Erythroblast (primary cell): Measurements from ENCODE around the gene CD80.
A peak's percentile ranks its signal among the peaks of the same experiment; 100 is the strongest.
"Not testable (repeated sequence)": the region's sequence is repeated elsewhere in the genome, so short reads cannot be mapped to it uniquely, and the experiment has no call there.

Source experiments
- DNase-seq, 2 experiments: peaks; one replicate each; lab custom pipeline; 2025; lab: John Stamatoyannopoulos, UW
- GATA1 ChIP-seq: IDR thresholded peaks from 2 replicates; pipeline ENCODE4 v1.6.1; 2011; ENCODE audit warnings: low read depth, mild to moderate bottlenecking, control low read depth, low read length, moderate library complexity
- POLR2A ChIP-seq: IDR thresholded peaks from 2 replicates; pipeline ENCODE4 v1.6.1; 2011; ENCODE audit warnings: mild to moderate bottlenecking, low read length

The CD80 gene

DNA sequence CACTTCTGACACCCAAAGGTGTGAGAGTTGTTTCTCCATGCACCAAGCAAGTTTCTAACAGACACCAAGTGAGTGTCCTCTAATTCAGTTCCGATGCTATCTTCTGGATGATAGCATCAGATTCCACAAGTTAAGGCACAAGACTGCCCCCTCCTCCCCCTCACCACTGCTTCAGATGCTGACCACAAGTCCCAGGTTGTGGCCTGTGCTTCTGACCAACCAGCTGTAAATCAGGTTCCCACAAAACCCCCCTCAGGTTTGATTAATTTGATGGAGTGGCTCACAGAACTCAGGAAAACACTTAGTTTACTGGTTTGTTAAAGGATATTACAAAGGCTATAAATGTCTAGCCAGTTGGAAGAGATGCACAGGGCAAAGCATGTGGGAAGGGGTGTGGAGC, 31.3 kb upstream of the CD80 start:
- DNase-seq: no peak
- TF ChIP-seq POLR2A (no peak), GATA1 (no peak)

DNA sequence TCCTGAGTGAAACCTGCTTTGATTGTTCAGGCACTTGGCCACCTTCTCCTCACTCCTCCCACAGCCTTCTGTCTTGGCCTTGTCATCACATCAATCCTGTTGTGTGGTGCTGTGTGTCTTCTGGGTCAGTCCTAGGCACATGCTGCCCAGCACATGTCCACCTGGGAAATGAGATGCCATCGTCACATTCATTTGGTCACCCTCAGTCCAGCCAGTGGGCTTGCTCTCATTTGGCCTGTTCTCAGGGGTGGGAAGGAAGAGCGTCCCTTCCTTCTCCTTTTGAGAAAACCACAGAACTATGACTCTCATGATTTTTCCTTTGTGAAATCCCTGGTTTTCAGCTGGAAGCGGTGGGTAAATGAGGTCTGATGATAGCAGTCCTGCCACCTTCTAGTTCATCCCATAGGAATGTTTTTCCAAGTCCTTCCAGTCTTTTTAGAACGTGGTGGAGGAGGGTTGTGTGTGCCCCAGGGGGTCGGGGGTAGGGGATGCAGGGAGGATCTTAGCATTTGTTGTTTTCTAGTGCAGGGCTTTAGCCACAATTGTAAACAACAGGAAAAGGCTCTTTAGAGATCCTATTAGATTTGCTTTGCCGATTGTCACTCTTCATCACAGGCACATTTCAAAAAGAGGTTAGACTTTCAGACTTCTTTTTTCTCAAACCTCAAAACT, 29.8 kb upstream of the CD80 start:
- no peak for TF ChIP-seq GATA1
- TF ChIP-seq POLR2A: no peak

DNA sequence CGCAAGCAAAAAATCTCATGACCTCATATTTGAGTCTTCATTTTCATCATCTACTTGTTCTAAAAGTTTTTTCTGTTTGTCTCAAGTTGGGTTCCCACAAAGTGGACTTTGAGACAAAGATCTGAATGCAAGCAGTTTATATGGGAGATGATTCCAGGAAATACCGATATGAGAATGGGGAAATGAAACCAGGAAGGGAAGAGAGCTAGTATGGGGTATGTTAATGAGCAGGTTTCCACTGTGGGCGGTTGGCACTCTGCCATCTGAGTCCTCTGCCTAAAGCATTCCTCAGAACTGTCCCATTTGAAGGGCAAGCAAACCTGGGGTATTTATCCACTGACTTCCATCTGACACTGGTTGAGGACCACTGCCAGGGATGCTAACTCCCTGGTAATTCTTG, 28.7 kb upstream of the CD80 start:
- no peak for DNase-seq
- TF ChIP-seq POLR2A (no peak), GATA1 (no peak)

More for the DNA sequence above, 29.8 kb upstream of the CD80 start:
- DNase-seq: no peak

DNA sequence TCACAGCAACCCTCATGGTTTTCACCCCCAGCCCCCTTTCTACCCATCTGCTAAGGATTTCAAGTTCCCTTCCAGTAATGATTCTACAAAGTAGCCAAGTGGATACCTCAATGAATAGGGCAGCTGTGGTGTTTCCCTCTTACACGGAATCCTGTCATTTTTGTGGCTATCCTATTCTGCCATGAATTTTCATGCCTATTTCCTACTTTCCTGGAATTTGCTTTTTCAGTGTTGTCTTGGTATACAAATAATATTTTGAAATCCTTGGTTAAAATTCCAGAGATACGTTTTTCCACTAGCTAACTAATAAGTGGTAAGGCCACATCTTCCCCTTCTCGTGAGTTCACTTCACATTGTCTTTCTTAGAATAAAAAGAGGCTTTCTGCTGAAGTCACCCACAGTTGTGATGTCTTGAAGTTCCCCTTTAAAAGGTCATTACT, 27.3 kb upstream of the CD80 start:
- TF ChIP-seq GATA1 (no peak), POLR2A (no peak)
- DNase-seq: no peak

DNA sequence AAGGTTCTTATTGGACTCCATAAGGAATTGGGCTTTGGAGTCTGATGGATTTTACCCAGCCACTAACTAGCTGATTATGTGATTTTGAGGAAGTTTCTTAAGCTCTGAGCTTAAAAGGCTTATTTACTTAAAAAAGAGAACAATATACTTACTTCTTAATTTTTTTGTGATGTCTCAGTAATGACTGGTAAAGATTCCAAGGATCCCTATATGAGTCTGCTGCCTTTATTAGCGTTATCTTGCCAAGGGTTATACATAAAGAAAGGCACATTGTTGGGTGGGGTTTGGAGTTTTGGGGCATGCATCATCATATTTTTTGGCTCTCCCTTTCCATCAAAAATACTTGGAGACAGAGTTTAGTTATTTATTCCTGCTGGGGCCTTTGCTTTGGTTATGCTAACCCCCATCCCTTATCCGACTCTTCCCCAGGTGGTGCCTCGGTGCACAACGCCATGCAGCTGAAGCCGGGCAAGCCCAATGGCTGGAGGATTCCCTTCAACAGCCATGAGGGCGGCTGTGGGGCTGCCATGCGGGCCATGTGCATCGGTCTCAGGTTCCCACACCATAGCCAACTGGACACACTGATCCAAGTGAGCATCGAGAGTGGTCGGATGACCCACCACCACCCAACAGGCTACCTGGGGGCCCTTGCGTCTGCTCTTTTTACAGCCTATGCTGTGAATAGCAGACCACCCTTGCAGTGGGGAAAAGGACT, 26.6 kb upstream of the CD80 start:
- TF ChIP-seq POLR2A (no peak), GATA1 (no peak)
- no peak for DNase-seq

DNA sequence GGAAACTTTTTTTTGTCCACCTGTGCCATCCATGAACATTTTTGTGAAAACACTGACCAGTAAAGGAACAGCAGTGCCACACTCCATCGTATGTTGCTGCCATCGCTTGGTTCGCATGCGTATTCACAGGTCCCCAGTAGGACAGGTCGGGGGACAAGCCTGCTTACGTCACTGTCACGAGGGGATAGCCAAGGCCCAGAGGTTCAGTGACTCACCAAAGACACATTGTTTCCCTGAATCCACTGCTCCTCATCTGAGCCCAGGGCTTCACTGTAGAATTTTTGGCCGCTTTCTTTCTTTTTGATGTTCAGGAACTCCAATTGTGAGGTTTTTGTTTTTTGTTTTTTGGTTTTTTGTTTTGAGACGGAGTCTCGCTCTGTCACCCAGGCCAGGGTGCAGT, 25.8 kb upstream of the CD80 start:
- TF ChIP-seq GATA1 (no peak), POLR2A (no peak)

DNA sequence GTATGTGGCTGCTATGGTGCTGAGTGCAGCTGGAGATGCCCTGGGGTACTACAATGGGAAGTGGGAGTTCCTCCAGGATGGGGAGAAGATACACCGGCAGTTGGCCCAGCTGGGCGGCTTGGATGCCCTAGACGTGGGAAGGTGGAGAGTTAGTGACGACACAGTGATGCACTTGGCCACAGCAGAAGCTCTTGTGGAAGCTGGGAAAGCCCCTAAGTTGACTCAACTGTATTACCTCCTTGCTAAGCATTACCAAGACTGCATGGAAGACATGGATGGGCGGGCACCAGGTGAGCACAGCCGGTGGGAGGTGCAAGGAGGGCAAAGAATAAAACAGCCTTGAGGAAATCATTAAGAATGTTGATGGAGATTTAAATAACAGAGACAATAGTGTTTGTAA, 22.8 kb upstream of the CD80 start:
- DNase-seq: no peak

More for the DNA sequence above, 25.8 kb upstream of the CD80 start:
- DNase-seq: no peak

DNA sequence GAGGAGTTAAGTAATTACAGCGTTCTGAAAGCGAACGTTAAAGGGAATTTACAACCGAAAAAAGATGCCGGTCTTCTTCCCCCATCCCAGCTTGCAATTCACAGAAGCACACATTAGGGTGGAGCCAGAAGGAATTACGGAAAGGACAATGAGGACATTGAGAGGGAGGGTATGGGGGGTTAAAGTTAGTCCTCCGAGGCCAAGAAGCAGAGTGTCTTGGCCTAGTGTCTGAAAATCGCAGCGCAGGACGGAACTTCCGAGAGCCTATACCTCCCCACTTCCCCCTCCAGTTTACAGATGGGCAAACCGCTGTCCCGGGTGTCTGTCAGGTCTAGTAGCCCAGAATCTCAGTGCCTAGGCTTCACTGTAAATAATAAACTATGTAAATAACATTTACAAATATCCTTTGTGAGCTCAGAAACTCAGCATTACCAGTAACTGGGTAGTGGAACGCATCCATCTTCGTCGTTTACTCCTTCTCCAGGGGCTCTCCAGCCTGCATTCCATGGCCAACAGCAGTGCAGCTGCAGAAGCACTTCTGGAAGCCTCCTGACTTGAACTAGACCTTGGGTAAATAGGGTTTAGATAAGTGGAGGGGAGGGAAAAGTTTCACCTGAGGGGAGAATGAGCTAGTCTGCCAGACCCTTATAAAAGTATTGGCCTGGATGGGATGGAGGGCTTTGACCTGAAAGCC, 20.8 kb upstream of the CD80 start:
- DNase-seq: peak in 1 of 2 experiments; percentile 39
- TF ChIP-seq GATA1 (no peak), POLR2A (no peak)

More for the DNA sequence above, 22.8 kb upstream of the CD80 start:
- no peak for TF ChIP-seq POLR2A
- no peak for TF ChIP-seq GATA1

DNA sequence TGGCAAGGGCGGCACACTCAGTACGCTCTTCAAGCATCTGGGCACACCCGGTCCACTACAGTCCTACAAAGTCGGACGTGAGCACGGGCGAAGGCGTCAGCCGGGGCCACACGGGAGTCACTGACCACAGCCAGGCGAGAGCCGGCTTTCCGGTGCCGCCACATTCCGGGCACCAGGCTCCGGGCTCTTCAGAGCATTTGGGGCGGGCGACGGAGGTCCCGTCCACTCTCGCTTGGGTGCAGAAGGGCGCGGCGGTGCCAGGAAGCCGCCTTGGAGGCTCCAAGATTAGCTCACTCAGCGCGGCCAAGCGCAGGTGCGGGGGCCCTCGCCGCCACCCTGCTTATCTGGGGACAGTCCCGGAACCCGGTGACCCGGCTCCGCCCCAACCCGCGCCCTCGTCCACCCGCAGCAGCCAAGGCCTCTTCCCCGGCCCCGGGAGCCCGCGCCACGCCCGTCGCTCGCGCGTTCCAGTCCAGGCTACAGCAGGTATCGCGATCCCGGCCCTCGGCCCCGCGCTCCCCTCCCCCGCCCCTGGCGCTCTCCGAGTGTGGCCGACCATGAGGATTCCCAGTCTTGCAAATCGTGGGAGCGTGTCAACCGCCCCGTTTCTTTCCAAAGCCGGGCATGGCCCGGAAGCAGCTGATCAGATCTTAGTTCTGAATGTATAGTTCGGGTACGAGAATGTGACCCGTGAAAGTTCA, 20.1 kb upstream of the CD80 start, which contains the start of gene ADPRH:
Gene ADPRH (plus strand): TSS at position 127 of the 701 bp plus-strand sequence. CDS start 2,678 bp downstream, outside the sequence.
- no peak for TF ChIP-seq GATA1
- TF ChIP-seq POLR2A: no peak
- peak; percentile 75 to 76 for DNase-seq

DNA sequence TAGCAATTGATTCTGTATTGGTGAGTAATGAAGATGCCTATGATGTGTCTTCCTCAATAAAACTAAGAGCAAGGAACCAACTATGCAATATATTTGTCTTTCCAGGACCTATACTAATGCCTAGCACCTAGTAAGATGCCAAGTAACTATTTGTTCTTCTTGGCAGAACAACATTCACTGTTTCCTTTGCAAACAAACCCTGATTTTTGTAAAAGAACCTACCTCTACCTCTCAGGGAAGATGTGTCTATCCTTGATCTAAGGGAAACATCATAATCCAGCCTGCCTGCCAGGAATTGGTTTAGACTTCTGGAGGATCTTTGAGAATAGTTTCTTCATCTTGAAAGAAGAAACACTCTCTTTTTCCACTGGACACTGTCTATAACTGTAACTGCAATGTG, 16.1 kb upstream of the CD80 start:
- TF ChIP-seq GATA1: no peak
- no peak for TF ChIP-seq POLR2A

DNA sequence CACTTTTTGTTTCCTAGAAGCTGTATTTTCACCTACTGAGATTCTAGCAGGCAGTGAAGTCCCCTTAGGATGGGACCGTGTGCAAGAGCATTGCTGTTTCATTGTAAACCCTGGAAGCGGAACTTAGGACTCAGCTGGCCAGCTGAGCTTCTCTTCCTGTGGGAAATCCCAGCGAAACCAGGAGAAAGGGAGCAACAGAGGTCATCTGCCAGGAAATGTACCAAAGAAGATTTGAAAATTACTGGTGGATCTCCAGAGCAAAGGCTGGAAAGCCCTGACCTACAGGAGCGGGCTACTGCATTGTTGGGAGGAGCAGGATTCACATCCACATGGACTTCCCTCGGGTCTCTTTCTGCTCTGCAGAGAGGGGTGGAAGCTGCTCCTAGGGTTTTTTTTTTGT, 12.3 kb upstream of the CD80 start:
- no peak for TF ChIP-seq POLR2A
- DNase-seq: no peak

More for the DNA sequence above, 16.1 kb upstream of the CD80 start:
- DNase-seq: no peak

DNA sequence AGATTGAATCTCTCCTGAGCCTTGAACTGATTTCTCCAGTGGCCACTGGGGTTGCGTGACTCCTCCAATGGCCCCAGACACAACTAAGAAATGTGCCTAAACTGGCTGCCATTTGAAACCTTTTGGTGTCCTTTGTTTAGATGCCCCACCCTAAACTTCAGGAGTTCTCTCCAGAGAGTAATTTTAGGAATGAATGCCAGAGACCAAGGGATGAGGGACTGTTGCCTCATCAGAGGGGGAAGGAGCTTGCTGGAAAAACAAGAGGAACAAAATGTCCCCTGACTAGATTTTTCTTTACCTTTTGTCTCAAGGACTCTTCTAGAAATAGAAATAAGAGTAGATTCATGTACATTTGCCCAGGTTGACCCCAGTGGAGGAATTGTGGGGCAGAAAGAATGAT, 11.8 kb upstream of the CD80 start:
- TF ChIP-seq GATA1: no peak
- TF ChIP-seq POLR2A: no peak
- no peak for DNase-seq

DNA sequence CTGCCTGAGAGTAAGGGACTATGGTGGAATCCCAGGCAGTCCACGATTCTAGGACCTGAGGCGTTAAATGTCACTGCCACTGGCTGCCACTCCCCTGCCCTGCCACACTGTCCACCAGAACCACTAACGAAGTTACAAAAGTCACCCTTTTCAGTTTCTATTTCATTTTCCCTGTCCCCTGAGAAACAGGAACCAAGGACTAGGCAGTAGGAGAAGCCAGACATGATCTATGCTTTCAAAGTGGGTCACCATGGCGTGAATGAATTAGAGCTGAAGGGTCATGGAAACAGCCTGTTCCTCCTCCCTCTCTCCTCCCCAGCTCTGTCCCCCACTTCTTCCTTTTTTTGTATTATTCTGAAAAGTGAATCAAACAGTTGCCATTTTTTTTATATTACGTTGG, 10.8 kb upstream of the CD80 start:
- TF ChIP-seq POLR2A (no peak), GATA1 (no peak)
- no peak for DNase-seq

DNA sequence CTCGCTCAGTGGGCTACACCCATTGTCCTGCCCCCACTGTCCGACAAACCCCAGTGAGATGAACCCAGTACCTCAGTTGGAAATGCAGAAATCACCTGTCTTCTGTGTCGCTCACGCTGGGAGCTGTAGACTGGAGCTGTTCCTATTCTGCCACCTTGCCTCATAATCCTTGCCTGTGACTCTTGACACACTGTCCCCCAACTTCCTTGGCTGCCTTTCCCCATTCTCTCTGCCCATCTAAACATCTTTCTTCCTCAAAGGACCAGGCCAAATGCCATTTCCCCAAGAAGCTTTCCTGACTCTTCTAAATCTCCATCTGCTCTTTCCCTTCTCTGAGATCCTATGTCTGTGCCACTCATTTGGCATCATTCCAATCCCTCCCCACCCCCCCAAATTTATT, 9.7 kb upstream of the CD80 start:
- DNase-seq: no peak
- TF ChIP-seq GATA1 (no peak), POLR2A (no peak)

DNA sequence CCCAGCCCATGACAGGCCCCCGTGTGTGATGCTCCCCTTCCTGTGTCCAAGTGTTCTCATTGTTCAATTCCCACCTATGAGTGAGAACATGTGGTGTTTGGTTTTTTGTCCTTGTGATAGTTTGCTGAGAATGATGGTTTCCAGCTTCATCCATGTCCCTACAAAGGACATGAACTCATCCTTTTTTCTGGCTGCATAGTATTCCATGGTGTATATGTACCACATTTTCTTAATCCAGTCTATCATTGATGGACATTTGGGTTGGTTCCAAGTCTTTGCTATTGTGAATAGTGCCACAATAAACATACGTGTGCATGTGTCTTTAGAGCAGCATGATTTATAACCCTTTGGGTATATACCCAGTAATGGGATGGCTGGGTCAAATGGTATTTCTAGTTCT, 3.9 kb upstream of the CD80 start:
- DNase-seq: not testable (repeated sequence)
